CD8-positive, alpha-beta memory T cell (primary cell): ENCODE data around the gene FBXO3. TPM values are rescaled to one million over a fixed set of nuclear protein-coding genes. Genes with fewer than 3 reads are reported as not detected.

Source experiments
- CTCF ChIA-PET: fragments of 350-600 bp; sonication (Branson Sonifier 250); formaldehyde crosslinking; loops from one replicate; lab custom pipeline; 2021; ENCODE audit warnings: antibody characterized with exemption; lab: Charles Lee
- POLR2A ChIA-PET: fragments of 350-600 bp; sonication (Branson Sonifier 250); formaldehyde crosslinking; loops from one replicate; lab custom pipeline; 2021; ENCODE audit warnings: antibody characterized with exemption; lab: Charles Lee
- DNase-seq, 5 donors: peaks; one replicate each; pipeline versions ENCODE4 v3.0.0 to v3.0.0-alpha.2; 2020 to 2022; ENCODE audit warnings: mixed read lengths in 1 of 5
- H3K27ac ChIP-seq: one replicate; pipeline ENCODE4 v1.7.0; 2013; ENCODE audit warnings: low read depth, mild to moderate bottlenecking, low read length, moderate library complexity
- H3K27me3 ChIP-seq: 2 replicates; pipeline ENCODE4 v1.7.0; 2013; ENCODE audit warnings: low read length, mild to moderate bottlenecking; ENCODE audit not compliant: insufficient read depth, poor library complexity, severe bottlenecking
- H3K36me3 ChIP-seq: 2 replicates; pipeline ENCODE4 v1.7.0; 2013; ENCODE audit warnings: mild to moderate bottlenecking, low read length, moderate library complexity; ENCODE audit not compliant: insufficient read depth
- H3K4me1 ChIP-seq: 2 replicates; pipeline ENCODE4 v1.7.0; 2013; ENCODE audit warnings: mild to moderate bottlenecking, low read length, moderate library complexity; ENCODE audit not compliant: insufficient read depth
- H3K4me3 ChIP-seq: 2 replicates; pipeline ENCODE4 v1.7.0; 2013; ENCODE audit warnings: mild to moderate bottlenecking, low read length
- H3K9me3 ChIP-seq: 2 replicates; pipeline ENCODE4 v1.7.0; 2013; ENCODE audit warnings: mild to moderate bottlenecking, low read length
- H3K27ac Mint-ChIP-seq, 8 donors: one replicate each; pipeline ENCODE4 v1.8.0; 2020 to 2021; ENCODE audit warnings: mixed read lengths in 8 of 8, mild to moderate bottlenecking in 6 of 8, inconsistent platforms in 3 of 8, moderate library complexity in 3 of 8
- H3K27me3 Mint-ChIP-seq, 2 donors: one replicate each; pipeline ENCODE4 v1.8.0; 2020 to 2021; ENCODE audit warnings: mixed read lengths in 2 of 2, mild to moderate bottlenecking in 1 of 2, moderate library complexity in 1 of 2
- H3K36me3 Mint-ChIP-seq, 3 donors: one replicate each; pipeline ENCODE4 v1.8.0; 2020 to 2021; ENCODE audit warnings: mixed read lengths in 3 of 3, inconsistent platforms in 1 of 3, mild to moderate bottlenecking in 1 of 3
- H3K4me1 Mint-ChIP-seq, 3 donors: one replicate each; pipeline ENCODE4 v1.8.0; 2020 to 2021; ENCODE audit warnings: mixed read lengths in 3 of 3, inconsistent platforms in 1 of 3, mild to moderate bottlenecking in 1 of 3
- H3K4me3 Mint-ChIP-seq, 7 donors: one replicate each; pipeline ENCODE4 v1.8.0; 2020 to 2021; ENCODE audit warnings: mixed read lengths in 7 of 7, mild to moderate bottlenecking in 6 of 7, moderate library complexity in 4 of 7, inconsistent platforms in 2 of 7
- H3K9me3 Mint-ChIP-seq, 5 donors: one replicate each; pipeline ENCODE4 v1.8.0; 2020 to 2022; ENCODE audit warnings: mixed read lengths in 5 of 5, mild to moderate bottlenecking in 3 of 5, moderate library complexity in 2 of 5, inconsistent platforms in 1 of 5
- polyA plus RNA-seq: library from polyadenylated mRNA; unstranded; fragments of 300-500 nt; fragmentation: Illumina TruSeq; gene quantifications from one replicate; pipeline ENCODE4 v1.2.3, GENCODE V29; 2021
- total RNA-seq, 2 experiments: library from RNA; stranded (reverse); gene quantifications; one replicate each; pipeline ENCODE4 v1.2.3, GENCODE V29; 2021

The FBXO3 gene
- total and polyA plus RNA-seq, 3 experiments from 2014 or later = 16.7 to 33.4 (median 17.1) TPM

GRCh38 chr11:33723238-33723881 is 51.0 kb downstream of the FBXO3 start:
- ChIA-PET POLR2A (no interaction called here), CTCF (no interaction called here)
- Mint-ChIP-seq H3K4me1 (peaks cover 17 to 30% (median 28%) of the 10 kb centered on the region in 3 donors), H3K4me3 (peak overlapping the region in 1 of 7 donors; percentile 11), H3K27ac (peak overlapping the region in 1 of 8 donors; percentile 11), H3K9me3 (no peaks in the 10 kb centered on the region), H3K27me3 (no peaks in the 10 kb centered on the region), H3K36me3 (peaks cover 0 to 32% (median 14%) of the 10 kb centered on the region in 3 donors)
- Histone ChIP-seq H3K4me3 (no peak overlapping the region), H3K27me3 (no peaks in the 10 kb centered on the region), H3K27ac (peak overlapping the region; percentile 28), H3K4me1 (no peaks in the 10 kb centered on the region), H3K36me3 (no peaks in the 10 kb centered on the region), H3K9me3 (no peaks in the 10 kb centered on the region)
- DNase-seq = no peak

- CTCF ChIA-PET = interaction anchor here (0.7 kb wide), 1 partner anchor 20 kb away, joined by 3 read pairs; no protein-coding TSS in a partner anchor
- H3K4me3 Mint-ChIP-seq = no peak overlapping the region
- H3K9me3 ChIP-seq = no peaks in the 10 kb centered on the region
- peak overlapping the region; percentile 28 for H3K27ac ChIP-seq
- H3K4me3 ChIP-seq = no peak overlapping the region
- no peaks in the 10 kb centered on the region for H3K27me3 Mint-ChIP-seq
- peaks cover 0 to 33% (median 14%) of the 10 kb centered on the region in 3 donors for H3K36me3 Mint-ChIP-seq
- POLR2A ChIA-PET = no interaction called here
- H3K9me3 Mint-ChIP-seq = no peaks in the 10 kb centered on the region
- H3K4me1 ChIP-seq = no peaks in the 10 kb centered on the region
- DNase-seq = no peak
- no peaks in the 10 kb centered on the region for H3K36me3 ChIP-seq
- peak overlapping the region in 2 of 8 donors; percentile 51 to 77 for H3K27ac Mint-ChIP-seq
- peaks cover 17 to 30% (median 28%) of the 10 kb centered on the region in 3 donors for H3K4me1 Mint-ChIP-seq
- H3K27me3 ChIP-seq = no peaks in the 10 kb centered on the region
Measured at GRCh38 chr11:33722590-33723234, 51.6 kb downstream of the FBXO3 start.

GRCh38 chr11:33721984-33722383 is 52.3 kb downstream of the FBXO3 start:
- Histone ChIP-seq H3K9me3 (no peaks in the 10 kb centered on the region), H3K4me3 (no peak overlapping the region), H3K27me3 (no peaks in the 10 kb centered on the region), H3K27ac (peak overlapping the region; percentile 28), H3K36me3 (no peaks in the 10 kb centered on the region), H3K4me1 (no peaks in the 10 kb centered on the region)
- Mint-ChIP-seq H3K27me3 (no peaks in the 10 kb centered on the region), H3K9me3 (no peaks in the 10 kb centered on the region), H3K36me3 (peaks cover 0 to 40% (median 17%) of the 10 kb centered on the region in 3 donors), H3K4me3 (no peak overlapping the region), H3K27ac (peak overlapping the region in 2 of 8 donors; percentile 51 to 74), H3K4me1 (peaks cover 17 to 30% (median 26%) of the 10 kb centered on the region in 3 donors)
- ChIA-PET CTCF (interaction anchor here (0.7 kb wide), 1 partner anchor 21 kb away, joined by 3 read pairs; no protein-coding TSS in a partner anchor), POLR2A (no interaction called here)
- no peak for DNase-seq

GRCh38 chr11:33721426-33721825 is 52.9 kb downstream of the FBXO3 start:
- no peaks in the 10 kb centered on the region for H3K27me3 ChIP-seq
- POLR2A ChIA-PET = no interaction called here
- H3K9me3 Mint-ChIP-seq = no peaks in the 10 kb centered on the region
- CTCF ChIA-PET = no interaction called here
- H3K4me3 ChIP-seq = no peak overlapping the region
- H3K27ac Mint-ChIP-seq = no peak overlapping the region
- no peaks in the 10 kb centered on the region for H3K36me3 ChIP-seq
- H3K27me3 Mint-ChIP-seq = no peaks in the 10 kb centered on the region
- no peak for DNase-seq
- no peak overlapping the region for H3K27ac ChIP-seq
- no peaks in the 10 kb centered on the region for H3K4me1 ChIP-seq
- peaks cover 17 to 29% (median 21%) of the 10 kb centered on the region in 3 donors for H3K4me1 Mint-ChIP-seq
- H3K9me3 ChIP-seq = no peaks in the 10 kb centered on the region
- peaks cover 0 to 46% (median 17%) of the 10 kb centered on the region in 3 donors for H3K36me3 Mint-ChIP-seq
- peak overlapping the region in 1 of 7 donors; percentile 8 for H3K4me3 Mint-ChIP-seq

- no peak for DNase-seq
- Mint-ChIP-seq H3K27ac (no peak overlapping the region), H3K9me3 (no peaks in the 10 kb centered on the region), H3K36me3 (peaks cover 0 to 54% (median 17%) of the 10 kb centered on the region in 3 donors), H3K4me3 (no peak overlapping the region), H3K4me1 (peaks cover 13 to 17% (median 14%) of the 10 kb centered on the region in 3 donors), H3K27me3 (no peaks in the 10 kb centered on the region)
- Histone ChIP-seq H3K9me3 (no peaks in the 10 kb centered on the region), H3K4me3 (no peak overlapping the region), H3K27ac (no peak overlapping the region), H3K4me1 (no peaks in the 10 kb centered on the region), H3K36me3 (no peaks in the 10 kb centered on the region), H3K27me3 (no peaks in the 10 kb centered on the region)
- ChIA-PET CTCF (no interaction called here), POLR2A (no interaction called here)
Measured at GRCh38 chr11:33719587-33719986, 54.7 kb downstream of the FBXO3 start.

- H3K4me3 ChIP-seq = no peak overlapping the region
- Mint-ChIP-seq H3K27ac (no peak overlapping the region), H3K36me3 (peaks cover 0 to 59% (median 18%) of the 10 kb centered on the region in 3 donors), H3K4me1 (peaks cover 8 to 9% (median 9%) of the 10 kb centered on the region in 3 donors), H3K9me3 (no peaks in the 10 kb centered on the region), H3K27me3 (no peaks in the 10 kb centered on the region), H3K4me3 (no peak overlapping the region)
- H3K9me3 ChIP-seq = no peaks in the 10 kb centered on the region
- no peak overlapping the region for H3K27ac ChIP-seq
- no peak for DNase-seq
- no peaks in the 10 kb centered on the region for H3K4me1 ChIP-seq
- no peaks in the 10 kb centered on the region for H3K36me3 ChIP-seq
- ChIA-PET CTCF (interaction anchor here (3.9 kb wide), 1 partner anchor 24 kb away, joined by 15 read pairs; no protein-coding TSS in a partner anchor), POLR2A (no interaction called here)
- no peaks in the 10 kb centered on the region for H3K27me3 ChIP-seq
Measured at GRCh38 chr11:33718440-33718839, 55.9 kb downstream of the FBXO3 start.

DNA sequence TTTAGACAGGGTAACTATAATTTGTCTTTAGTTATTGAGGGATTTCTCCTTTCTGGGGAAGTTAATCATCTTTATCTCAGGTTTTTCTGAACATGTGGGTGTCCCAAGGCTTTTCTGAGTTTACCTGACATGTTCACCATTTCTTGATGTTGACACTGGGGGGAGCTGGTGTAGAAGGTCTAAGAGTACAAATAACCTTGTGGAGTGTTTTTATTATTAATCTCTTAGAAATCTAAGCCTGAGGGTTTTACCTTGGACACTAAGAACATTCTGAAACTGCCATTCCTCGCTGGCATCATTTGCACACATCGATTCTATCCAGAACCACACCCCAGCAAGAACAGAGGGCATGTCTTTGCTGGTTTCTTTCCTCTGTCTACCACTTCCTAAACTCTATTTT is 58.1 kb downstream of the FBXO3 start:
- DNase-seq = no peak
- POLR2A ChIA-PET = no interaction called here
- H3K4me1 Mint-ChIP-seq = no peaks in the 10 kb centered on the region
- peaks cover 0 to 59% (median 14%) of the 10 kb centered on the region in 3 donors for H3K36me3 Mint-ChIP-seq
- no peaks in the 10 kb centered on the region for H3K36me3 ChIP-seq
- no peak overlapping the region for H3K4me3 ChIP-seq
- H3K4me1 ChIP-seq = no peaks in the 10 kb centered on the region
- H3K4me3 Mint-ChIP-seq = no peak overlapping the region
- no peaks in the 10 kb centered on the region for H3K9me3 ChIP-seq
- no peaks in the 10 kb centered on the region for H3K27me3 Mint-ChIP-seq
- no peak overlapping the region for H3K27ac ChIP-seq
- H3K27me3 ChIP-seq = no peaks in the 10 kb centered on the region
- no peak overlapping the region for H3K27ac Mint-ChIP-seq
- CTCF ChIA-PET = interaction anchor here (1.1 to 3.9 kb wide), 4 partner anchors 9 to 26 kb away, joined by 3 to 15 read pairs (median 5); partner anchors contain the start of gene CD59
- no peaks in the 10 kb centered on the region for H3K9me3 Mint-ChIP-seq

GRCh38 chr11:33713856-33714398 is 60.4 kb downstream of the FBXO3 start:
- Histone ChIP-seq H3K9me3 (no peaks in the 10 kb centered on the region), H3K36me3 (no peaks in the 10 kb centered on the region), H3K4me1 (no peaks in the 10 kb centered on the region), H3K4me3 (no peak overlapping the region), H3K27me3 (no peaks in the 10 kb centered on the region), H3K27ac (no peak overlapping the region)
- H3K9me3 Mint-ChIP-seq = no peaks in the 10 kb centered on the region
- H3K36me3 Mint-ChIP-seq = peaks cover 5 to 61% (median 17%) of the 10 kb centered on the region in 3 donors
- no peak overlapping the region for H3K4me3 Mint-ChIP-seq
- no peaks in the 10 kb centered on the region for H3K4me1 Mint-ChIP-seq
- ChIA-PET POLR2A (no interaction called here), CTCF (interaction anchor here (1.3 to 1.6 kb wide), 2 partner anchors 9 to 28 kb away, joined by 6 read pairs; no protein-coding TSS in a partner anchor)
- H3K27me3 Mint-ChIP-seq = no peaks in the 10 kb centered on the region
- no peak overlapping the region for H3K27ac Mint-ChIP-seq
- no peak for DNase-seq
